NCI-H526 treated with DMSO at 0.1 percent for 48 hours (cell line): ENCODE data around the gene ZNF70.

Source experiments
- DNase-seq: peaks from one replicate; lab custom pipeline; 2025; lab: John Stamatoyannopoulos, UW

The ZNF70 gene

GRCh38 chr22:23779083-23779482 lies 28.2 kb upstream of the ZNF70 start:
- DNase-seq = no peak

- DNase-seq = no peak
Measured at GRCh38 chr22:23778577-23778900, 27.6 kb upstream of the ZNF70 start.

GRCh38 chr22:23777776-23778576 lies 27.1 kb upstream of the ZNF70 start:
- DNase-seq = no peak

GRCh38 chr22:23775779-23776375 lies 25.0 kb upstream of the ZNF70 start:
- no peak for DNase-seq

- no peak for DNase-seq
Measured at GRCh38 chr22:23774922-23775436, 24.1 kb upstream of the ZNF70 start.

- DNase-seq = no peak
Measured at GRCh38 chr22:23774114-23774921, 23.4 kb upstream of the ZNF70 start.

- DNase-seq = no peak
Measured at GRCh38 chr22:23773483-23774113, 22.7 kb upstream of the ZNF70 start.

- peak; percentile 24 for DNase-seq
Measured at GRCh38 chr22:23772649-23773473, 21.9 kb upstream of the ZNF70 start, which contains the start of gene MMP11. Gene MMP11, plus strand, starts transcription at chr22:23772849. Its CDS starts 22 bp downstream, at chr22:23772871.

GRCh38 chr22:23772315-23772648 lies 21.4 kb upstream of the ZNF70 start:
- no peak for DNase-seq

- DNase-seq = no peak
Measured at GRCh38 chr22:23769321-23769965, 18.5 kb upstream of the ZNF70 start.

GRCh38 chr22:23767673-23768548 lies 17.0 kb upstream of the ZNF70 start, which contains the start of gene CHCHD10:
Gene CHCHD10, minus strand, starts transcription at chr22:23767972. Its CDS starts 98 bp downstream, at chr22:23767874.
- DNase-seq = peak; percentile 28

- DNase-seq = no peak
Measured at GRCh38 chr22:23767303-23767672, 16.4 kb upstream of the ZNF70 start.

GRCh38 chr22:23764899-23765881 lies 14.3 kb upstream of the ZNF70 start:
- DNase-seq = no peak

GRCh38 chr22:23763954-23764353 lies 13.0 kb upstream of the ZNF70 start:
- DNase-seq = no peak

GRCh38 chr22:23763579-23763945 lies 12.7 kb upstream of the ZNF70 start:
- no peak for DNase-seq

GRCh38 chr22:23762842-23763578 lies 12.1 kb upstream of the ZNF70 start, which contains the start of gene C22orf15:
Gene C22orf15, plus strand, starts transcription at chr22:23762990. Its CDS starts 317 bp downstream, at chr22:23763307.
- DNase-seq = no peak

- no peak for DNase-seq
Measured at GRCh38 chr22:23760056-23760455, 9.1 kb upstream of the ZNF70 start.

- DNase-seq = no peak
Measured at GRCh38 chr22:23759566-23759965, 8.7 kb upstream of the ZNF70 start.
